ENCODE data around the gene TMTC2. TPM values are rescaled to one million over a fixed set of nuclear protein-coding genes. Genes with fewer than 3 reads are reported as not detected.

Gene TMTC2
- total and polyA plus RNA-seq, 2 experiments from 2014 or later, result 1.5 to 12.0 TPM

DNA sequence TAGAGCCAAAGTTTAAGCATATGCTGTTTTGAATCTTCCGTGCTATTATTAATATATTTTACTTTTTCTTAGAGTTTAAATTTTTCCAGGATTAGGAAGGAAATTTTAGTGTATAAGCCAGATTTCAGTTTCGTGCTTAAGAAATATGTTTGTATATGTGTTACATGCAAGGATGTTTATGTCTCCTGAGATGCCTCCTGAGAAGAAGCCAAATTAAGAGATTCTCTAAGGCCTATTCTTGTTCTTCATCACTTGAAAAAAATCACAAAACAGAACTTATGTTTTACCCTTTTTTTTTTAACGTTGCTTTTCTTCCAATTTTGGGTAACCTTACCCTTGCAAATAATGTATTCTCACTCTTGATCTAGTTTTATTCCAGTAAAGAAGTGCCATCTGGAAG, 412.7 kb downstream of the TMTC2 start:
- no peak overlapping the region for H2AFZ ChIP-seq
- no peaks in the 10 kb centered on the region for H3K9me2 ChIP-seq (replicated peaks; ENCODE audit: insufficient read depth)
- H3K27me3 ChIP-seq, result no peaks in the 10 kb centered on the region
- H4K20me1 ChIP-seq (ENCODE audit: insufficient read depth, poor library complexity, severe bottlenecking), result no peaks in the 10 kb centered on the region
- no peaks in the 10 kb centered on the region for H3K36me3 ChIP-seq (replicated peaks; ENCODE audit: insufficient read depth, low read depth)
- H3K4me2 ChIP-seq, result no peak overlapping the region
- no peak for DNase-seq (ENCODE audit: low spot score)
- WGBS (ENCODE audit: low lambda C conversion rate, missing lambda C conversion rate), result 93% methylated on average over 3 of the region's 3 CpGs
- no peaks in the 10 kb centered on the region for H3K79me2 ChIP-seq
- H3K4me1 ChIP-seq (ENCODE audit: insufficient read depth), result no peaks in the 10 kb centered on the region
- H3K4me3 ChIP-seq, result no peak overlapping the region
- TF ChIP-seq EZH2phosphoT487 (IDR thresholded peaks at IDR 0.05; ENCODE audit: low read depth, severe bottlenecking, unreplicated experiment) (no peak), EZH2 (IDR thresholded peaks at IDR 0.05; ENCODE audit: borderline replicate concordance) (no peak), CTCF (IDR thresholded peaks at IDR 0.05; ENCODE audit: poor library complexity) (no peak)
- no peaks in the 10 kb centered on the region for H3K9me3 ChIP-seq (ENCODE audit: low read depth)
- H3K27ac ChIP-seq, result no peak overlapping the region

- H3K36me3 ChIP-seq (replicated peaks; ENCODE audit: insufficient read depth, low read depth), result no peaks in the 10 kb centered on the region
- H3K27ac ChIP-seq, result no peak overlapping the region
- H4K20me1 ChIP-seq (ENCODE audit: insufficient read depth, poor library complexity, severe bottlenecking), result no peaks in the 10 kb centered on the region
- no peak overlapping the region for H3K4me3 ChIP-seq
- no peak overlapping the region for H3K4me2 ChIP-seq
- TF ChIP-seq EZH2phosphoT487 (IDR thresholded peaks at IDR 0.05; ENCODE audit: low read depth, severe bottlenecking, unreplicated experiment) (no peak), EZH2 (IDR thresholded peaks at IDR 0.05; ENCODE audit: borderline replicate concordance) (no peak), CTCF (IDR thresholded peaks at IDR 0.05; ENCODE audit: poor library complexity) (no peak)
- H3K79me2 ChIP-seq, result no peaks in the 10 kb centered on the region
- 38% methylated on average over 2 of the region's 2 CpGs for whole genome bisulfite sequencing (ENCODE audit: low lambda C conversion rate, missing lambda C conversion rate)
- H2AFZ ChIP-seq, result no peak overlapping the region
- DNase-seq (ENCODE audit: low spot score), result no peak
- H3K9me2 ChIP-seq (replicated peaks; ENCODE audit: insufficient read depth), result no peaks in the 10 kb centered on the region
- H3K4me1 ChIP-seq (ENCODE audit: insufficient read depth), result no peaks in the 10 kb centered on the region
- no peaks in the 10 kb centered on the region for H3K27me3 ChIP-seq
- H3K9me3 ChIP-seq (ENCODE audit: low read depth), result no peaks in the 10 kb centered on the region
These were observed 415.8 kb downstream of the TMTC2 start for GRCh38 chr12:83102499-83102898.

DNA sequence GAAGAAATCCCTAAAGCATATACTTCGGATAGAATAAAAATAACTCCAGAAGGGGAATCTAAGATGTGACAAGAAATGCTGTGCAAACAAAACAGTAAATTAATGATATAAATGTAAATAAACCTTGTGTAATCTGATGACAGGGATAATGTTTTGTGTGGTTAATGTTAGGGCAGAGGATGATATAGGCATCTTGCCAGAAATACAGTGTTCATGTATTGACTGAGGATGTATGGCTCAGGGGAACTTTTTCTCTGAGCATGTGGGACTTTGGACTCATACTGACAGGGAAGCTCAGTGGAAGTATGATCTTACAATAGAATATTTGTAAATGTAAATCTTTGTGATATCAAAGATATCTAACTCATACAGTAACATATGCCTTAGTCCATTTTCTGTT, 420.2 kb downstream of the TMTC2 start:
- no peak overlapping the region for H3K27ac ChIP-seq

More for the DNA sequence above, 420.2 kb downstream of the TMTC2 start:
- Histone ChIP-seq H3K79me2 (no peaks in the 10 kb centered on the region), H3K4me3 (no peak overlapping the region), H4K20me1 (ENCODE audit: insufficient read depth, poor library complexity, severe bottlenecking) (no peaks in the 10 kb centered on the region), H3K36me3 (replicated peaks; ENCODE audit: insufficient read depth, low read depth) (no peaks in the 10 kb centered on the region), H3K9me3 (ENCODE audit: low read depth) (no peaks in the 10 kb centered on the region), H3K9me2 (replicated peaks; ENCODE audit: insufficient read depth) (no peaks in the 10 kb centered on the region), H2AFZ (no peak overlapping the region), H3K27me3 (no peaks in the 10 kb centered on the region), H3K4me2 (no peak overlapping the region), H3K4me1 (ENCODE audit: insufficient read depth) (no peaks in the 10 kb centered on the region)
- DNase-seq (ENCODE audit: low spot score), result no peak
- TF ChIP-seq EZH2 (IDR thresholded peaks at IDR 0.05; ENCODE audit: borderline replicate concordance) (no peak), CTCF (IDR thresholded peaks at IDR 0.05; ENCODE audit: poor library complexity) (no peak), EZH2phosphoT487 (IDR thresholded peaks at IDR 0.05; ENCODE audit: low read depth, severe bottlenecking, unreplicated experiment) (no peak)
- 90% methylated on average over 1 of the region's 1 CpG for WGBS (ENCODE audit: low lambda C conversion rate, missing lambda C conversion rate)

Measured in hepatocyte (in vitro differentiated cells).